Sigmoid colon (tissue), 7 donors: ENCODE results near the gene TRIM44. TPM values are rescaled to one million over a fixed set of nuclear protein-coding genes. Genes with fewer than 3 reads are reported as not detected.

Source experiments
- DNase-seq: peaks from one replicate; pipeline ENCODE4 v3.0.0-alpha.2; 2019
- H3K27ac ChIP-seq, 4 donors: fragments of 200-600 bp; sonication (generic); one replicate each; pipeline ENCODE4 v1.5.1; 2016 to 2019; ENCODE audit warnings: mild to moderate bottlenecking in 1 of 4
- H3K27me3 ChIP-seq, 3 donors: fragments of 200-600 bp; sonication (generic); one replicate each; pipeline ENCODE4 v1.5.1; 2019; ENCODE audit warnings: mild to moderate bottlenecking in 1 of 3
- H3K36me3 ChIP-seq, 4 donors: fragments of 200-600 bp; sonication (generic); one replicate each; pipeline ENCODE4 v1.5.1; 2016 to 2019
- H3K4me1 ChIP-seq, 4 donors: fragments of 200-600 bp; sonication (generic); one replicate each; pipeline ENCODE4 v1.5.1; 2017 to 2019
- H3K4me3 ChIP-seq, 4 donors: fragments of 200-600 bp; sonication (generic); one replicate each; pipeline ENCODE4 v1.5.1; 2017 to 2019; ENCODE audit warnings: mild to moderate bottlenecking in 2 of 4, moderate library complexity in 1 of 4
- H3K9me3 ChIP-seq, 4 donors: fragments of 200-600 bp in 3 of 4; sonication (generic) in 3 of 4; one replicate each; pipeline versions ENCODE4 v1.5.1 to v1.6.1; 2013 to 2019
- CTCF ChIP-seq, 4 experiments: fragments of 450-650 bp in 3 of 4; fragments of 200-600 bp in 1 of 4; IDR thresholded peaks; one replicate each; pipeline ENCODE4 v1.5.1; 2016 to 2019; ENCODE audit warnings: antibody characterized with exemption in 4 of 4, mild to moderate bottlenecking in 3 of 4, moderate library complexity in 2 of 4
- EP300 ChIP-seq, 4 donors: sonication (generic); formaldehyde crosslinking; IDR thresholded peaks; one replicate each; pipeline ENCODE4 v1.6.1; 2017; ENCODE audit warnings: antibody characterized with exemption in 4 of 4
- POLR2A ChIP-seq, 2 donors: fragments of 450-650 bp; IDR thresholded peaks; one replicate each; pipeline ENCODE4 v1.6.1; 2016; ENCODE audit warnings: antibody characterized with exemption in 2 of 2, mild to moderate bottlenecking in 2 of 2, moderate library complexity in 2 of 2
- POLR2AphosphoS5 ChIP-seq, 4 donors: sonication (generic); formaldehyde crosslinking; IDR thresholded peaks; one replicate each; pipeline ENCODE4 v1.6.1; 2017; ENCODE audit warnings: antibody characterized with exemption in 4 of 4
- WGBS, 2 donors: extraction: QIAGEN DNeasy Blood & Tissue Kit; methylation state at CpG; one replicate each; pipeline ENCODE4 v1.1.7; 2013; 5-methylcytosine and 5-hydroxymethylcytosine counted together
- intact Hi-C: fragments of 100-400 bp; cut with DNase I; formaldehyde crosslinking; loops from one replicate; pipeline ENCODE4 v1.15.1; 2023
- polyA plus RNA-seq, 3 donors: library from polyadenylated mRNA; stranded (reverse); fragments of 200-250 nt; gene quantifications; one replicate each; pipeline ENCODE4 v1.2.3, GENCODE V29; 2013
- total RNA-seq, 4 donors: library from RNA; depleted of rRNA; stranded (reverse); fragments of >200 nt; gene quantifications; one replicate each; pipeline ENCODE4 v1.1.0, GENCODE V29; 2016
- donor health status: healthy with polysubstance abuse.
- donor health status: Bipolar disorder and iron deficiency.
- donor health status: healthy.

Gene TRIM44
- total and polyA plus RNA-seq, 7 donors = 8.4 to 97.2 (median 23.0) TPM

DNA sequence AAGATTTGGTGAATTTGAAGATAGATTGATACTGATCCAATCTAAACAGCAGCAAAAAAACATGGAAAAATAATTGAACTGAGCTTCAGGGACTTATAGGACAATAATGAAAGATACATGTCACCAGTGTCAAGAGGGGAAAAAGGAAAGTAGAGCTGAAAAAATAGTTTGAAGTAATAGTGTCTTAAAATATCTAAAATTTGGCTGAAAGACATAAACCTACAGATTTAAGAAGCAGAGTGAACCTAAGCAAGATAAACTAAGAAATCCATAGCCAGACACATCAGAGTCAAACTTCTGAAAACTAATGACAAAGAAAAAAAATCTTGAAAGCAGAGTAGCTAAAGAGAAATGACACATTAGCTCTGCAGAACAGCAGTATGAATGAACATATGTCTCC, 67.7 kb downstream of the TRIM44 start:
- Histone ChIP-seq H3K27ac (no peak overlapping the region), H3K36me3 (peaks cover 0 to 46% (median 0%) of the 10 kb centered on the region in 4 donors), H3K4me1 (peaks cover 0 to 8% (median 6%) of the 10 kb centered on the region in 4 donors), H3K4me3 (no peak overlapping the region), H3K9me3 (no peaks in the 10 kb centered on the region), H3K27me3 (no peaks in the 10 kb centered on the region)
- no peak for TF ChIP-seq POLR2AphosphoS5 (IDR thresholded peaks at IDR 0.05)
- no peak for TF ChIP-seq CTCF (IDR thresholded peaks at IDR 0.05)
- no peak for TF ChIP-seq POLR2A (IDR thresholded peaks at IDR 0.05)
- no peak for TF ChIP-seq EP300 (IDR thresholded peaks at IDR 0.05)
- intact Hi-C loops = no loop called here
- no peak for DNase-seq

DNA sequence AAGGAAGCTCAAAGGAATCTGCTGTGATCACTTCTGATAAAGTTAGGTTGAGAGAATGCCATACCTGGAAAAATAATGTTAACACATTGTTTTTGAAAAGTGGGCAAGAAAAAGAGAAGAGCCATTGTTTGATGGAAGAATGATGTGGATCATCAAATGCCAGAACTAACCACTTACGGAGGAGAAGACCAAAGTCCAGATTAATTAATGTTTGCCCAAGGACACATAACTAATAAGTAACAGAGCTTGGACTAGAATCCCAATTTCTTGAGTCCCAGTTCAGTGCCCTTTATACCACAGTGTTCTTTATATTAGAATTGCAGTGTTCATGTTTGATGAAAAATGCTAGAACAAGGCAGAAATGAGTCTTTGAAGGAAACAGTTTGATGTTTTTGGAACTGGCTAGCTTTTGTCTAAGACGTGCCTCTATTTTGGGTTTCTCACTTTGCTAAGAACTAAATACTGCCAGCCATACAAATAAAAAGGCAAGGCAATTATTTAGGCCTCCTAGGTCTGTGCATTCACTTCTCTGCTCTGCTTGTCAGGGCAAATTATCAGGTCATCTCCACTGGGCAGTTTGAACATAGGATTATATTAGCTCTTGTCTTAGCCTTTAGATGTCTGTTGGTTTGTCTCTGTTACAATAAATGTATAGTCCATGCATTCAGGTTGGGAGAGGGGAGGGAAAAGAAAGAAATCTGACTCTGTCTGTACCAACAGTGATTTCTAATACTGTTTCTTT, 72.3 kb downstream of the TRIM44 start:
- intact Hi-C loops = no loop called here
- Histone ChIP-seq H3K9me3 (no peaks in the 10 kb centered on the region), H3K4me1 (peaks cover 0 to 3% (median 0%) of the 10 kb centered on the region in 4 donors), H3K36me3 (peaks cover 0 to 16% (median 0%) of the 10 kb centered on the region in 4 donors), H3K4me3 (no peak overlapping the region), H3K27me3 (no peaks in the 10 kb centered on the region), H3K27ac (no peak overlapping the region)
- no peak for DNase-seq
- 54 to 82% methylated on average over 2 of the region's 2 CpGs for WGBS, 2 donors
- TF ChIP-seq EP300 (IDR thresholded peaks at IDR 0.05) (no peak), CTCF (IDR thresholded peaks at IDR 0.05) (no peak), POLR2AphosphoS5 (IDR thresholded peaks at IDR 0.05) (no peak), POLR2A (IDR thresholded peaks at IDR 0.05) (no peak)

- H3K27me3 ChIP-seq = no peaks in the 10 kb centered on the region
- no peaks in the 10 kb centered on the region for H3K9me3 ChIP-seq
- peaks cover 0 to 10% (median 0%) of the 10 kb centered on the region in 4 donors for H3K36me3 ChIP-seq
- DNase-seq = no peak
- H3K4me3 ChIP-seq = no peak overlapping the region
- intact Hi-C loops = no loop called here
- TF ChIP-seq POLR2A (IDR thresholded peaks at IDR 0.05) = no peak
- no peak for TF ChIP-seq CTCF (IDR thresholded peaks at IDR 0.05)
- no peak for TF ChIP-seq EP300 (IDR thresholded peaks at IDR 0.05)
- H3K27ac ChIP-seq = no peak overlapping the region
- 82 to 87% methylated on average over 2 of the region's 2 CpGs for WGBS, 2 donors
- peaks cover 0 to 3% (median 0%) of the 10 kb centered on the region in 4 donors for H3K4me1 ChIP-seq
Observed at GRCh38 chr11:35735411-35735810, 72.8 kb downstream of the TRIM44 start.

GRCh38 chr11:35735903-35736302, 73.3 kb downstream of the TRIM44 start:
- Histone ChIP-seq H3K27ac (no peak overlapping the region), H3K36me3 (peaks cover 0 to 10% (median 0%) of the 10 kb centered on the region in 4 donors), H3K4me1 (peaks cover 0 to 3% (median 0%) of the 10 kb centered on the region in 4 donors), H3K9me3 (no peaks in the 10 kb centered on the region), H3K27me3 (no peaks in the 10 kb centered on the region), H3K4me3 (no peak overlapping the region)
- TF ChIP-seq EP300 (IDR thresholded peaks at IDR 0.05) = no peak
- no peak for TF ChIP-seq POLR2A (IDR thresholded peaks at IDR 0.05)
- TF ChIP-seq POLR2AphosphoS5 (IDR thresholded peaks at IDR 0.05) = peak in 1 of 4 donors; percentile 51
- intact Hi-C loops = no loop called here
- no peak for DNase-seq

- H3K9me3 ChIP-seq = no peaks in the 10 kb centered on the region
- H3K4me1 ChIP-seq = peaks cover 0 to 3% (median 0%) of the 10 kb centered on the region in 4 donors
- H3K27ac ChIP-seq = no peak overlapping the region
- DNase-seq = no peak
- no peak overlapping the region for H3K4me3 ChIP-seq
- TF ChIP-seq CTCF (IDR thresholded peaks at IDR 0.05) = no peak
- no peak for TF ChIP-seq POLR2A (IDR thresholded peaks at IDR 0.05)
- TF ChIP-seq EP300 (IDR thresholded peaks at IDR 0.05) = no peak
- no peak for TF ChIP-seq POLR2AphosphoS5 (IDR thresholded peaks at IDR 0.05)
- no peaks in the 10 kb centered on the region for H3K27me3 ChIP-seq
- 97 to 99% methylated on average over 2 of the region's 2 CpGs for WGBS, 2 donors
- H3K36me3 ChIP-seq = peaks cover 0 to 10% (median 0%) of the 10 kb centered on the region in 4 donors
- intact Hi-C loops = no loop called here
Observed at GRCh38 chr11:35736952-35737351, 74.4 kb downstream of the TRIM44 start.
